Loucy (cell line): Measurements from ENCODE around the gene JAZF1.

Source experiments
- H2AFZ ChIP-seq: fragments of 200-600 bp; sonication (generic); 2 replicates; pipeline ENCODE4 v1.6.0; 2016; ENCODE audit warnings: antibody characterized with exemption, mild to moderate bottlenecking, low read length, moderate library complexity
- H3F3A ChIP-seq: fragments of 200-600 bp; 2 replicates; pipeline ENCODE4 v1.6.0; 2016; ENCODE audit warnings: antibody characterized with exemption, low read depth, mild to moderate bottlenecking
- H3K27me3 ChIP-seq: fragments of 200-600 bp; sonication (generic); 2 replicates; pipeline ENCODE4 v1.6.1; 2014; ENCODE audit warnings: low read length, mild to moderate bottlenecking; ENCODE audit not compliant: insufficient read depth, poor library complexity, severe bottlenecking
- H3K36me3 ChIP-seq: fragments of 200-600 bp; sonication (generic); 2 replicates; pipeline ENCODE4 v1.6.1; 2016; ENCODE audit warnings: low read length; ENCODE audit not compliant: insufficient read depth
- H3K4me1 ChIP-seq: fragments of 200-600 bp; sonication (generic); 2 replicates; pipeline ENCODE4 v1.5.1; 2014; ENCODE audit warnings: low read length, mild to moderate bottlenecking; ENCODE audit not compliant: insufficient read depth, poor library complexity, severe bottlenecking
- H3K4me2 ChIP-seq: fragments of 200-600 bp; sonication (generic); 2 replicates; pipeline ENCODE4 v1.6.0; 2014; ENCODE audit warnings: antibody characterized with exemption, low read length, low read depth, mild to moderate bottlenecking; ENCODE audit not compliant: poor library complexity, severe bottlenecking
- H3K4me3 ChIP-seq: fragments of 200-600 bp; sonication (generic); 2 replicates; pipeline ENCODE4 v1.5.1; 2014; ENCODE audit warnings: low read length, mild to moderate bottlenecking, mixed read lengths; ENCODE audit not compliant: poor library complexity, severe bottlenecking
- H3K79me2 ChIP-seq: fragments of 200-600 bp; sonication (generic); 2 replicates; pipeline ENCODE4 v1.6.1; 2014; ENCODE audit warnings: low read length; ENCODE audit not compliant: insufficient read depth
- H3K9ac ChIP-seq: fragments of 200-600 bp; sonication (generic); 2 replicates; pipeline ENCODE4 v1.6.0; 2014; ENCODE audit warnings: mild to moderate bottlenecking, low read depth, low read length, moderate library complexity; ENCODE audit not compliant: poor library complexity, severe bottlenecking
- H3K9me2 ChIP-seq: fragments of 200-600 bp; sonication (generic); replicated peaks from 2 replicates; pipeline ENCODE4 v1.6.1; 2016; ENCODE audit warnings: low read depth, low read length, mixed read lengths
- H3K9me3 ChIP-seq: fragments of 200-600 bp; sonication (generic); 2 replicates; pipeline ENCODE4 v1.6.1; 2014; ENCODE audit warnings: mild to moderate bottlenecking, antibody characterized with exemption, low read length, low read depth; ENCODE audit not compliant: insufficient read depth
- H4K20me1 ChIP-seq: fragments of 200-600 bp; sonication (generic); 2 replicates; pipeline ENCODE4 v1.6.0; 2014; ENCODE audit warnings: antibody characterized with exemption, low read length, mild to moderate bottlenecking; ENCODE audit not compliant: insufficient read depth, poor library complexity, severe bottlenecking
- CTCF ChIP-seq: fragments of 200-600 bp; sonication (generic); conservative IDR thresholded peaks from 2 replicates; pipeline ENCODE4 v1.5.1; 2014; ENCODE audit warnings: mild to moderate bottlenecking, antibody characterized with exemption, low read length
- EZH2phosphoT487 ChIP-seq: fragments of 200-600 bp; IDR thresholded peaks from 2 replicates; pipeline ENCODE4 v1.6.1; 2018; ENCODE audit warnings: antibody characterized with exemption, mild to moderate bottlenecking, moderate library complexity, borderline replicate concordance

JAZF1 gene

DNA sequence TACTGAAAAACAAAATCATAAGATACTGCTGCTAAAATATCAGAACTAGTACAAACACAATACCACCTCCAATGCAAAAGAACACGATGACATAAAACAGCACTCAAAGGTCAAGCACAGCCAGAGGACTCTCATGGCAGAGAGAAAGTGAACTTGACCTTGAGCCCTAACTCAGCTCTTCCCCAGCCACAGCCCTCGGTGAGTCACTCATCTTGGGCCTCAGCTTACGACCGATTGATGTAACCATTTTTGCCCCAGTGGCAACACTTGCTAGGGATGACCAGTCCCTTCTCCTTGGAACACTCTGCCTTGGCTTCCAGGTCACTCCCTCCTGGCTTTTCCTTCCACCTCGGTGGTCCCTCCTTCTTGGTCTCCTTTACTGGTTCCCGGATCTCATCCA is 77.8 kb downstream of the JAZF1 start:
- Histone ChIP-seq H3K9me3 (no peaks in the 10 kb centered on the region), H3K9me2 (no peaks in the 10 kb centered on the region), H3K9ac (no peak overlapping the region), H3K4me2 (no peak overlapping the region), H3K4me1 (no peaks in the 10 kb centered on the region), H4K20me1 (no peaks in the 10 kb centered on the region), H3K27me3 (no peaks in the 10 kb centered on the region), H3K79me2 (0 out of 2 replicates have a peak, but pooled peaks cover 6% of the 10 kb centered on the region), H3K4me3 (no peak overlapping the region), H2AFZ (no peak overlapping the region), H3F3A (no peaks in the 10 kb centered on the region), H3K36me3 (no peaks in the 10 kb centered on the region; the same call in 1 of the 2 replicates)
- no peak for TF ChIP-seq CTCF
- no peak for TF ChIP-seq EZH2phosphoT487

- Histone ChIP-seq H3K9me2 (no peaks in the 10 kb centered on the region), H3K27me3 (no peaks in the 10 kb centered on the region), H2AFZ (no peak overlapping the region), H3K4me2 (no peak overlapping the region), H3K4me1 (peaks cover 3% of the 10 kb centered on the region), H4K20me1 (peaks cover 4% of the 10 kb centered on the region), H3K9me3 (no peaks in the 10 kb centered on the region), H3K36me3 (no peaks in the 10 kb centered on the region; the same call in 1 of the 2 replicates), H3F3A (no peaks in the 10 kb centered on the region), H3K9ac (no peak overlapping the region), H3K4me3 (no peak overlapping the region), H3K79me2 (peaks cover 10% of the 10 kb centered on the region; the same call in 1 of the 2 replicates)
- TF ChIP-seq EZH2phosphoT487 (no peak), CTCF (peak; percentile 84)
Measured at GRCh38 chr7:28096713-28097112, 83.9 kb downstream of the JAZF1 start.

- Histone ChIP-seq H3K36me3 (no peaks in the 10 kb centered on the region), H3F3A (no peaks in the 10 kb centered on the region), H2AFZ (no peak overlapping the region), H3K9me3 (no peaks in the 10 kb centered on the region), H3K4me2 (no peak overlapping the region), H3K4me1 (peaks cover 9% of the 10 kb centered on the region), H4K20me1 (peaks cover 4% of the 10 kb centered on the region), H3K79me2 (peaks cover 12% of the 10 kb centered on the region; the same call in 1 of the 2 replicates), H3K9me2 (no peaks in the 10 kb centered on the region), H3K9ac (no peak overlapping the region), H3K27me3 (no peaks in the 10 kb centered on the region), H3K4me3 (no peak overlapping the region)
- no peak for TF ChIP-seq CTCF
- TF ChIP-seq EZH2phosphoT487 = no peak
Measured at GRCh38 chr7:28095231-28095630, 85.4 kb downstream of the JAZF1 start.
